Measurements from ENCODE around the gene GNGT2. TPM values are rescaled to one million over a fixed set of nuclear protein-coding genes. Genes with fewer than 3 reads are reported as not detected.

Gene GNGT2
- total and polyA plus RNA-seq, 2 of the 4 experiments (the other 2 are of a cell fraction) = 0.18 to 0.79 TPM

GRCh38 chr17:49258394-49258793 is 48.0 kb upstream of the GNGT2 start:
- BruUV-seq (replicated peaks) = no TSS peak
- Histone ChIP-seq H3K4me3 (ENCODE audit: insufficient read depth, low read depth, low read length) (no peak overlapping the region), H2AFZ (replicated peaks; ENCODE audit: low read length, poor library complexity) (no peak overlapping the region), H4K8ac (ENCODE audit: low read depth in 2 of 2, low read length in 2 of 2) (no peak overlapping the region), H3K18ac (ENCODE audit: low read depth, low read length) (no peak overlapping the region), H3K79me1 (ENCODE audit: low read depth in 1 of 2, low read length in 2 of 2) (no peaks in the 10 kb centered on the region), H2AK9ac (replicated peaks; ENCODE audit: low read depth, low read length, poor library complexity) (no peak overlapping the region), H3K27ac (ENCODE audit: insufficient read depth, low read length) (no peak overlapping the region), H3K4ac (ENCODE audit: low read depth, low read length) (no peak overlapping the region), H2AK5ac (ENCODE audit: low read depth, low read length) (no peak overlapping the region), H3K9me1 (ENCODE audit: insufficient read depth, low read length) (no peaks in the 10 kb centered on the region), H2BK5ac (ENCODE audit: low read depth, low read length, poor library complexity, severe bottlenecking) (no peak overlapping the region), H2BK120ac (ENCODE audit: low read depth, low read length) (no peak overlapping the region), H3K27me3 (ENCODE audit: control insufficient read depth, insufficient read depth, low read length) (peaks cover 6% of the 10 kb centered on the region; the same call in 1 of the 2 replicates), H3K9ac (ENCODE audit: low read depth, low read length) (no peak overlapping the region), H2BK15ac (ENCODE audit: low read depth, low read length) (no peak overlapping the region), H2BK20ac (ENCODE audit: low read depth, low read length) (no peak overlapping the region), H3K4me2 (ENCODE audit: low read depth, low read length) (no peak overlapping the region), H3K23ac (ENCODE audit: low read depth, low read length) (no peak overlapping the region), H3K14ac (replicated peaks; ENCODE audit: low read depth, low read length) (no peak overlapping the region), H4K5ac (ENCODE audit: low read depth, low read length) (no peak overlapping the region), H4K91ac (ENCODE audit: insufficient read depth, low read depth, low read length) (no peak overlapping the region), H3K56ac (ENCODE audit: extremely low read depth, insufficient read depth, low read length) (no peak overlapping the region), H4K20me1 (ENCODE audit: insufficient read depth, low read length) (no peaks in the 10 kb centered on the region), H3K9me3 (ENCODE audit: control insufficient read depth, insufficient read depth, low read length) (no peaks in the 10 kb centered on the region), H3K36me3 (ENCODE audit: control insufficient read depth, insufficient read depth, low read length) (no peaks in the 10 kb centered on the region), H3K4me1 (ENCODE audit: control insufficient read depth, insufficient read depth, low read length) (peaks cover 2% of the 10 kb centered on the region; the same call in 1 of the 2 replicates)
- CTCF ChIA-PET = no interaction called here
- intact Hi-C loops (cut with micrococcal nuclease) (no loop called here), dilution Hi-C loops (cut with HindIII; ENCODE audit: low sequenced_read_pairs, unreplicated experiment) (no loop called here), in situ Hi-C loops (cut with MboI; ENCODE audit: low sequenced_read_pairs) (no loop called here)
- WGBS, 2 experiments (ENCODE audit: extremely low coverage in 2 of 2, insufficient read length in 1 of 2) = no CpG with 5 or more reads among the region's 3 CpGs
- TF ChIP-seq POLR2A (IDR thresholded peaks at IDR 0.05; ENCODE audit: low read depth, low read length) = no peak
- no peak for TF ChIP-seq USF2 (IDR thresholded peaks at IDR 0.05; ENCODE audit: low read depth, low read length)
- TF ChIP-seq RCOR1 (IDR thresholded peaks at IDR 0.05; ENCODE audit: insufficient replicate concordance, low read length) = no peak
- ATAC-seq (ENCODE audit: low read depth) = no peak
- no peak for DNase-seq
- POLR2A ChIA-PET (ENCODE audit: unreplicated experiment) = no interaction called here

Measured in IMR-90 (cell line).